SU-DHL-6 (cell line): ENCODE data around the gene CYP8B1.

Experiments
- EZH2phosphoT487 ChIP-seq: fragments of 200-600 bp; sonication (generic), shearing (Covaris generic); conservative IDR thresholded peaks from 2 replicates; pipeline ENCODE4 v1.6.1; 2018; ENCODE audit warnings: mild to moderate bottlenecking, antibody characterized with exemption, low read length, moderate library complexity, mixed read lengths
- TF ChIP-seq, protein P1 (sequence below): fragments of 200-600 bp; sonication (generic); IDR thresholded peaks from one replicate; pipeline ENCODE4 v1.5.1; 2017; ENCODE audit warnings: antibody characterized with exemption, mild to moderate bottlenecking, low read length, moderate library complexity; ENCODE audit not compliant: insufficient read depth, poor library complexity, severe bottlenecking

DNA sequence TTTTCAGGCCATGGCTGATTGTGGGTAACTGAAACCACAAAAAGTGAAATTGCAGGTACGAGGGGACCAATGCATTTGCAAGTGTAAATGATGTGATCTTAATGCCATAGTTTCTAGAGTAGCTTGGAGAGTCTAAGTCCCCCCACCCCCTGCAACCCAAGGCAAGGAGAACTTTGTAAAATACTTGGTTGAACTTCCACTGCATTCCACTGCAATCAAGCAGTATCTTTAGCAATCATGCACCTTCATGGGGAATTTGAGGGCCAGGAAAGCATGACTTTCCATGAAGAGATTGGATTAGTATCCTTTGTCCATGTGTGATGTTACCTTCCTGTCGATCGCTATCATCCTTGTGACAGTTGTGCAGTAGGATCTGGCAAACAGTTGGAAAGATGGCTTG lies 11.4 kb upstream of the CYP8B1 start:
- TF ChIP-seq, protein P1, sequence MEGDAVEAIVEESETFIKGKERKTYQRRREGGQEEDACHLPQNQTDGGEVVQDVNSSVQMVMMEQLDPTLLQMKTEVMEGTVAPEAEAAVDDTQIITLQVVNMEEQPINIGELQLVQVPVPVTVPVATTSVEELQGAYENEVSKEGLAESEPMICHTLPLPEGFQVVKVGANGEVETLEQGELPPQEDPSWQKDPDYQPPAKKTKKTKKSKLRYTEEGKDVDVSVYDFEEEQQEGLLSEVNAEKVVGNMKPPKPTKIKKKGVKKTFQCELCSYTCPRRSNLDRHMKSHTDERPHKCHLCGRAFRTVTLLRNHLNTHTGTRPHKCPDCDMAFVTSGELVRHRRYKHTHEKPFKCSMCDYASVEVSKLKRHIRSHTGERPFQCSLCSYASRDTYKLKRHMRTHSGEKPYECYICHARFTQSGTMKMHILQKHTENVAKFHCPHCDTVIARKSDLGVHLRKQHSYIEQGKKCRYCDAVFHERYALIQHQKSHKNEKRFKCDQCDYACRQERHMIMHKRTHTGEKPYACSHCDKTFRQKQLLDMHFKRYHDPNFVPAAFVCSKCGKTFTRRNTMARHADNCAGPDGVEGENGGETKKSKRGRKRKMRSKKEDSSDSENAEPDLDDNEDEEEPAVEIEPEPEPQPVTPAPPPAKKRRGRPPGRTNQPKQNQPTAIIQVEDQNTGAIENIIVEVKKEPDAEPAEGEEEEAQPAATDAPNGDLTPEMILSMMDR, result no peak
- TF ChIP-seq EZH2phosphoT487, result no peak
